Neural cell (in vitro differentiated cells): ENCODE results near the gene APOM. TPM values are rescaled to one million over a fixed set of nuclear protein-coding genes. Genes with fewer than 3 reads are reported as not detected.

Experiments
- H2AFZ ChIP-seq: fragments of 200-600, 300-800 bp; sonication (generic), shearing (Covaris generic); 2 replicates; pipeline ENCODE4 v1.6.0; 2014; ENCODE audit warnings: low read depth, mild to moderate bottlenecking, antibody characterized with exemption, low read length, moderate library complexity
- H3F3A ChIP-seq: fragments of 200-600 bp; shearing (Covaris generic); 2 replicates; pipeline ENCODE4 v1.6.1; 2016; ENCODE audit warnings: mild to moderate bottlenecking, moderate library complexity, mixed read lengths, antibody characterized with exemption, low read length; ENCODE audit not compliant: insufficient read depth, poor library complexity, severe bottlenecking
- H3K27ac ChIP-seq: fragments of 200-600, 300-800 bp; sonication (generic), shearing (Covaris generic); 2 replicates; pipeline ENCODE4 v1.5.1; 2014; ENCODE audit warnings: mild to moderate bottlenecking, low read length, moderate library complexity
- H3K27me3 ChIP-seq: fragments of 300-800, 200-600 bp; sonication (generic), shearing (Covaris generic); 2 replicates; pipeline ENCODE4 v1.6.0; 2014; ENCODE audit warnings: mild to moderate bottlenecking, low read depth, low read length, moderate library complexity; ENCODE audit not compliant: insufficient read depth
- H3K36me3 ChIP-seq: fragments of 300-800, 200-600 bp; sonication (generic), shearing (Covaris generic); 2 replicates; pipeline ENCODE4 v1.5.1; 2014; ENCODE audit warnings: mild to moderate bottlenecking, antibody characterized with exemption, low read length, moderate library complexity; ENCODE audit not compliant: insufficient read depth
- H3K4me2 ChIP-seq: fragments of 300-800, 200-600 bp; sonication (generic), shearing (Covaris generic); 2 replicates; pipeline ENCODE4 v1.6.0; 2014; ENCODE audit warnings: mild to moderate bottlenecking, low read length
- H3K4me3 ChIP-seq: fragments of 300-800, 200-600 bp; sonication (generic), shearing (Covaris generic); 2 replicates; pipeline ENCODE4 v1.5.1; 2014; ENCODE audit warnings: mild to moderate bottlenecking, low read length, moderate library complexity
- H3K79me2 ChIP-seq: fragments of 200-600 bp; shearing (Covaris generic); replicated peaks from 2 replicates; pipeline ENCODE4 v1.6.0; 2014; ENCODE audit warnings: mild to moderate bottlenecking, low read length, moderate library complexity; ENCODE audit not compliant: insufficient read depth
- H3K9ac ChIP-seq: fragments of 300-800, 200-600 bp; sonication (generic), shearing (Covaris generic); 2 replicates; pipeline ENCODE4 v1.6.1; 2016; ENCODE audit warnings: mild to moderate bottlenecking, low read length, mixed read lengths
- H3K9me2 ChIP-seq: fragments of 200-600 bp; shearing (Covaris generic); 2 replicates; pipeline ENCODE4 v1.6.1; 2016; ENCODE audit warnings: mild to moderate bottlenecking, low read length, mixed read lengths; ENCODE audit not compliant: insufficient read depth
- H3K9me3 ChIP-seq: fragments of 200-600, 300-800 bp; sonication (generic), shearing (Covaris generic); 2 replicates; pipeline ENCODE4 v1.6.1; 2016; ENCODE audit warnings: mild to moderate bottlenecking, mixed run types, low read length, moderate library complexity, mixed read lengths
- H4K20me1 ChIP-seq: fragments of 200-600 bp; shearing (Covaris generic); 2 replicates; pipeline ENCODE4 v1.6.1; 2016; ENCODE audit warnings: mild to moderate bottlenecking, mixed run types; ENCODE audit not compliant: insufficient read depth
- CTCF ChIP-seq: fragments of 450-650 bp; IDR thresholded peaks from 2 replicates; pipeline ENCODE4 v1.5.1; 2014; ENCODE audit warnings: antibody characterized with exemption, mild to moderate bottlenecking, moderate library complexity; ENCODE audit not compliant: poor library complexity, severe bottlenecking
- EP300 ChIP-seq: fragments of 450-650 bp; conservative IDR thresholded peaks from 2 replicates; pipeline ENCODE4 v1.6.1; 2014; ENCODE audit warnings: antibody characterized with exemption, mild to moderate bottlenecking, moderate library complexity; ENCODE audit not compliant: poor library complexity, severe bottlenecking
- EZH2 ChIP-seq: fragments of 200-600, 300-800 bp; shearing (Covaris generic), sonication (generic); IDR thresholded peaks from 2 replicates; pipeline ENCODE4 v1.6.1; 2014; ENCODE audit warnings: antibody characterized with exemption, low read length, borderline replicate concordance, mild to moderate bottlenecking; ENCODE audit not compliant: insufficient read depth, poor library complexity, severe bottlenecking
- MXI1 ChIP-seq: fragments of 450-650 bp; conservative IDR thresholded peaks from 2 replicates; pipeline ENCODE4 v1.6.1; 2014; ENCODE audit warnings: antibody characterized with exemption, mild to moderate bottlenecking; ENCODE audit not compliant: poor library complexity, severe bottlenecking
- POLR2AphosphoS5 ChIP-seq: IDR thresholded peaks from 2 replicates; pipeline ENCODE4 v1.6.1; 2012
- RAD21 ChIP-seq: fragments of 450-650 bp; conservative IDR thresholded peaks from 2 replicates; pipeline ENCODE4 v1.6.1; 2014; ENCODE audit warnings: antibody characterized with exemption, mild to moderate bottlenecking, moderate library complexity
- REST ChIP-seq: IDR thresholded peaks from 2 replicates; pipeline ENCODE4 v1.6.1; 2012; ENCODE audit warnings: borderline replicate concordance
- SMC3 ChIP-seq: fragments of 450-650 bp; conservative IDR thresholded peaks from 2 replicates; pipeline ENCODE4 v1.6.1; 2014; ENCODE audit warnings: antibody characterized with exemption, mild to moderate bottlenecking, moderate library complexity; ENCODE audit not compliant: poor library complexity
- TAF1 ChIP-seq: IDR thresholded peaks from 2 replicates; pipeline ENCODE4 v1.6.1; 2012; ENCODE audit warnings: low read depth
- polyA plus RNA-seq: library from polyadenylated mRNA; depleted of rRNA; stranded (reverse); fragments of >200 nt; gene quantifications from 2 replicates; pipeline ENCODE4 v1.2.3, GENCODE V29; 2014

Gene APOM
- polyA plus RNA-seq, 1 donor from 2014 or later: 4.4 TPM

- Histone ChIP-seq H3F3A (no peaks in the 10 kb centered on the region), H3K79me2 (peaks cover 50% of the 10 kb centered on the region), H3K4me3 (no peak overlapping the region), H4K20me1 (no peaks in the 10 kb centered on the region), H3K4me2 (no peak overlapping the region), H3K27me3 (no peaks in the 10 kb centered on the region), H3K27ac (no peak overlapping the region), H3K36me3 (no peaks in the 10 kb centered on the region), H2AFZ (no peak overlapping the region), H3K9me3 (no peaks in the 10 kb centered on the region), H3K9ac (no peak overlapping the region), H3K9me2 (no peaks in the 10 kb centered on the region)
- TF ChIP-seq MXI1: no peak
- no peak for TF ChIP-seq REST
- TF ChIP-seq CTCF: no peak
Measured at GRCh38 chr6:31662124-31662723, 6.5 kb downstream of the APOM start.

GRCh38 chr6:31663126-31663960 lies 7.6 kb downstream of the APOM start:
- Histone ChIP-seq H2AFZ (no peak overlapping the region), H3F3A (no peaks in the 10 kb centered on the region), H3K27me3 (no peaks in the 10 kb centered on the region), H4K20me1 (no peaks in the 10 kb centered on the region), H3K9me2 (no peaks in the 10 kb centered on the region), H3K79me2 (peaks cover 50% of the 10 kb centered on the region), H3K9ac (peak overlapping the region; percentile 81), H3K4me2 (peak overlapping the region; percentile 68), H3K9me3 (no peaks in the 10 kb centered on the region), H3K36me3 (no peaks in the 10 kb centered on the region), H3K4me3 (peak overlapping the region; percentile 88), H3K27ac (no peak overlapping the region)
- no peak for TF ChIP-seq TAF1
- no peak for TF ChIP-seq CTCF
- TF ChIP-seq EP300: no peak
- TF ChIP-seq RAD21: no peak
- no peak for TF ChIP-seq SMC3
- TF ChIP-seq EZH2: no peak
- TF ChIP-seq MXI1: no peak
- no peak for TF ChIP-seq POLR2AphosphoS5
